ENCODE data around the gene INPP5K. TPM values are rescaled to one million over a fixed set of nuclear protein-coding genes. Genes with fewer than 3 reads are reported as not detected.

The INPP5K gene
- total and polyA plus RNA-seq, 7 experiments from 2014 or later, result 50.5 to 184 (median 84.2) TPM

GRCh38 chr17:1481736-1482135, 34.7 kb downstream of the INPP5K start:
- CTCF ChIA-PET, result no interaction called here
- peak overlapping the region in 1 of 10 donors; percentile 41 for H3K4me3 Mint-ChIP-seq
- no peak overlapping the region for H3K27ac ChIP-seq (ENCODE audit: low read depth, low read length)
- H3K27me3 ChIP-seq (ENCODE audit: control insufficient read depth in 2 of 2, insufficient read depth in 2 of 2, low read length in 2 of 2), result no peaks in the 10 kb centered on the region
- no peak overlapping the region for H3K4me3 ChIP-seq (ENCODE audit: low read length)
- POLR2A ChIA-PET, result no interaction called here
- peaks cover 0 to 14% (median 0%) of the 10 kb centered on the region in 5 donors for H3K36me3 Mint-ChIP-seq
- no peak for ATAC-seq
- no peaks in the 10 kb centered on the region for H3K9me3 Mint-ChIP-seq
- peaks cover 5 to 8% of the 10 kb centered on the region in 2 donors for H3K4me1 ChIP-seq (ENCODE audit: control insufficient read depth in 2 of 2, insufficient read depth in 2 of 2, low read length in 2 of 2)
- intact Hi-C loops (cut with micrococcal nuclease), result loop anchor here in 1 of 2 donors (10.0 kb wide), 1 partner anchor 163 kb away; the partner anchor contains the start of genes RILP and SCARF1
- peaks cover 0 to 13% (median 9%) of the 10 kb centered on the region in 7 donors for H3K4me1 Mint-ChIP-seq
- peaks cover 0 to 19% (median 0%) of the 10 kb centered on the region in 3 experiments for H3K36me3 ChIP-seq (ENCODE audit: control insufficient read depth in 2 of 3, insufficient read depth in 3 of 3, low read length in 3 of 3)
- peak overlapping the region in 3 of 9 donors; percentile 33 to 77 (median 36) for H3K27ac Mint-ChIP-seq
- no peaks in the 10 kb centered on the region for H3K27me3 Mint-ChIP-seq
- no peaks in the 10 kb centered on the region for H3K9me3 ChIP-seq (ENCODE audit: control insufficient read depth in 2 of 3, low read length in 3 of 3)
- DNase-seq, result no peak

- ChIA-PET POLR2A (interaction anchor here (0.6 kb wide), 1 partner anchor 18 kb away, joined by 3 read pairs; no protein-coding TSS in a partner anchor), CTCF (no interaction called here)
- Mint-ChIP-seq H3K36me3 (peaks cover 0 to 14% (median 0%) of the 10 kb centered on the region in 5 donors), H3K9me3 (no peaks in the 10 kb centered on the region), H3K4me3 (no peak overlapping the region), H3K27ac (peak overlapping the region in 4 of 9 donors; percentile 22 to 67 (median 36)), H3K27me3 (no peaks in the 10 kb centered on the region), H3K4me1 (peaks cover 0 to 11% (median 8%) of the 10 kb centered on the region in 7 donors)
- Histone ChIP-seq H3K9me3 (ENCODE audit: control insufficient read depth in 2 of 3, low read length in 3 of 3) (no peaks in the 10 kb centered on the region), H3K4me1 (ENCODE audit: control insufficient read depth in 2 of 2, insufficient read depth in 2 of 2, low read length in 2 of 2) (peaks cover 4 to 5% of the 10 kb centered on the region in 2 donors), H3K27me3 (ENCODE audit: control insufficient read depth in 2 of 2, insufficient read depth in 2 of 2, low read length in 2 of 2) (no peaks in the 10 kb centered on the region), H3K4me3 (ENCODE audit: low read length) (no peak overlapping the region), H3K27ac (ENCODE audit: low read depth, low read length) (no peak overlapping the region), H3K36me3 (ENCODE audit: control insufficient read depth in 2 of 3, insufficient read depth in 3 of 3, low read length in 3 of 3) (peaks cover 0 to 19% (median 0%) of the 10 kb centered on the region in 3 experiments)
- DNase-seq (no peak), ATAC-seq (no peak)
- intact Hi-C loops (cut with micrococcal nuclease), result loop anchor here in 1 of 2 donors (10.0 kb wide), 1 partner anchor 164 kb away; the partner anchor contains the start of genes RILP and SCARF1
Observed at GRCh38 chr17:1480747-1481465, 35.5 kb downstream of the INPP5K start.

- Histone ChIP-seq H3K9me3 (ENCODE audit: control insufficient read depth in 2 of 3, low read length in 3 of 3) (no peaks in the 10 kb centered on the region), H3K36me3 (ENCODE audit: control insufficient read depth in 2 of 3, insufficient read depth in 3 of 3, low read length in 3 of 3) (peaks cover 0 to 19% (median 0%) of the 10 kb centered on the region in 3 experiments), H3K27me3 (ENCODE audit: control insufficient read depth in 2 of 2, insufficient read depth in 2 of 2, low read length in 2 of 2) (no peaks in the 10 kb centered on the region), H3K4me1 (ENCODE audit: control insufficient read depth in 2 of 2, insufficient read depth in 2 of 2, low read length in 2 of 2) (peaks cover 0 to 2% of the 10 kb centered on the region in 2 donors), H3K4me3 (ENCODE audit: low read length) (no peak overlapping the region), H3K27ac (ENCODE audit: low read depth, low read length) (no peak overlapping the region)
- ATAC-seq (no peak), DNase-seq (no peak)
- CTCF ChIA-PET, result no interaction called here
- H3K27ac Mint-ChIP-seq, result no peak overlapping the region
- peaks cover 7 to 8% (median 7%) of the 10 kb centered on the region in 7 donors for H3K4me1 Mint-ChIP-seq
- H3K36me3 Mint-ChIP-seq, result peaks cover 0 to 13% (median 0%) of the 10 kb centered on the region in 5 donors
- H3K4me3 Mint-ChIP-seq, result no peak overlapping the region
- intact Hi-C loops (cut with micrococcal nuclease), result no loop called here
- POLR2A ChIA-PET, result interaction anchor here (0.9 kb wide), 1 partner anchor 98 kb away, joined by 3 read pairs; no protein-coding TSS in a partner anchor
- no peaks in the 10 kb centered on the region for H3K9me3 Mint-ChIP-seq
- H3K27me3 Mint-ChIP-seq, result no peaks in the 10 kb centered on the region
Observed at GRCh38 chr17:1478418-1478817, 38.0 kb downstream of the INPP5K start.

- Histone ChIP-seq H3K4me3 (ENCODE audit: low read length) (no peak overlapping the region), H3K9me3 (ENCODE audit: control insufficient read depth in 2 of 3, low read length in 3 of 3) (no peaks in the 10 kb centered on the region), H3K27ac (ENCODE audit: low read depth, low read length) (no peak overlapping the region), H3K36me3 (ENCODE audit: control insufficient read depth in 2 of 3, insufficient read depth in 3 of 3, low read length in 3 of 3) (peaks cover 0 to 34% (median 0%) of the 10 kb centered on the region in 3 experiments), H3K4me1 (ENCODE audit: control insufficient read depth in 2 of 2, insufficient read depth in 2 of 2, low read length in 2 of 2) (peaks cover 0 to 7% of the 10 kb centered on the region in 2 donors), H3K27me3 (ENCODE audit: control insufficient read depth in 2 of 2, insufficient read depth in 2 of 2, low read length in 2 of 2) (no peaks in the 10 kb centered on the region)
- peaks cover 0 to 1% (median 0%) of the 10 kb centered on the region in 11 donors for H3K9me3 Mint-ChIP-seq
- intact Hi-C loops (cut with micrococcal nuclease), result no loop called here
- peaks cover 15 to 19% (median 18%) of the 10 kb centered on the region in 7 donors for H3K4me1 Mint-ChIP-seq
- DNase-seq (no peak), ATAC-seq (no peak)
- CTCF ChIA-PET, result no interaction called here
- peak overlapping the region in 1 of 9 donors; percentile 16 for H3K27ac Mint-ChIP-seq
- H3K27me3 Mint-ChIP-seq, result no peaks in the 10 kb centered on the region
- H3K4me3 Mint-ChIP-seq, result no peak overlapping the region
- H3K36me3 Mint-ChIP-seq, result peaks cover 0 to 12% (median 0%) of the 10 kb centered on the region in 5 donors
- POLR2A ChIA-PET, result no interaction called here
Observed at GRCh38 chr17:1475321-1475854, 41.0 kb downstream of the INPP5K start.

GRCh38 chr17:1474402-1475189, 41.8 kb downstream of the INPP5K start:
- peaks cover 0 to 7% of the 10 kb centered on the region in 2 donors for H3K4me1 ChIP-seq (ENCODE audit: control insufficient read depth in 2 of 2, insufficient read depth in 2 of 2, low read length in 2 of 2)
- peaks cover 0 to 12% (median under 1%) of the 10 kb centered on the region in 5 donors for H3K36me3 Mint-ChIP-seq
- no peak overlapping the region for H3K27ac Mint-ChIP-seq
- H3K27ac ChIP-seq (ENCODE audit: low read depth, low read length), result no peak overlapping the region
- H3K27me3 Mint-ChIP-seq, result no peaks in the 10 kb centered on the region
- H3K4me3 Mint-ChIP-seq, result no peak overlapping the region
- ATAC-seq (no peak), DNase-seq (no peak)
- H3K9me3 Mint-ChIP-seq, result peaks cover 0 to 1% (median 0%) of the 10 kb centered on the region in 11 donors
- H3K27me3 ChIP-seq (ENCODE audit: control insufficient read depth in 2 of 2, insufficient read depth in 2 of 2, low read length in 2 of 2), result no peaks in the 10 kb centered on the region
- H3K36me3 ChIP-seq (ENCODE audit: control insufficient read depth in 2 of 3, insufficient read depth in 3 of 3, low read length in 3 of 3), result peaks cover 0 to 34% (median 0%) of the 10 kb centered on the region in 3 experiments
- intact Hi-C loops (cut with micrococcal nuclease), result loop anchor here in 1 of 2 donors (5.0 kb wide), 1 partner anchor 43 kb away; the partner anchor contains the start of gene INPP5K
- no peaks in the 10 kb centered on the region for H3K9me3 ChIP-seq (ENCODE audit: control insufficient read depth in 2 of 3, low read length in 3 of 3)
- H3K4me1 Mint-ChIP-seq, result peaks cover 15 to 19% (median 18%) of the 10 kb centered on the region in 7 donors
- ChIA-PET CTCF (interaction anchor here (0.7 kb wide), 1 partner anchor 12 kb away, joined by 3 read pairs; no protein-coding TSS in a partner anchor), POLR2A (no interaction called here)
- H3K4me3 ChIP-seq (ENCODE audit: low read length), result no peak overlapping the region

- H3K9me3 ChIP-seq (ENCODE audit: control insufficient read depth in 2 of 3, low read length in 3 of 3), result no peaks in the 10 kb centered on the region
- Mint-ChIP-seq H3K4me1 (peaks cover 15 to 19% (median 18%) of the 10 kb centered on the region in 7 donors), H3K27ac (peak overlapping the region in 8 of 9 donors; percentile 66 to 91 (median 76)), H3K27me3 (no peaks in the 10 kb centered on the region), H3K4me3 (peak overlapping the region in 6 of 10 donors; percentile 22 to 57 (median 49)), H3K9me3 (peaks cover 0 to 4% (median 0%) of the 10 kb centered on the region in 11 donors), H3K36me3 (peaks cover 0 to 19% (median 8%) of the 10 kb centered on the region in 5 donors)
- ATAC-seq (peak; percentile 86), DNase-seq (peak in 5 of 9 donors; percentile 48 to 71 (median 60))
- peaks cover 0 to 7% of the 10 kb centered on the region in 2 donors for H3K4me1 ChIP-seq (ENCODE audit: control insufficient read depth in 2 of 2, insufficient read depth in 2 of 2, low read length in 2 of 2)
- no peak overlapping the region for H3K27ac ChIP-seq (ENCODE audit: low read depth, low read length)
- ChIA-PET CTCF (no interaction called here), POLR2A (interaction anchor here (0.6 kb wide), 1 partner anchor 16 kb away, joined by 3 read pairs; no protein-coding TSS in a partner anchor)
- H3K4me3 ChIP-seq (ENCODE audit: low read length), result no peak overlapping the region
- peaks cover 0 to 35% (median 0%) of the 10 kb centered on the region in 3 experiments for H3K36me3 ChIP-seq (ENCODE audit: control insufficient read depth in 2 of 3, insufficient read depth in 3 of 3, low read length in 3 of 3)
- intact Hi-C loops (cut with micrococcal nuclease), result loop anchor here in 1 of 2 donors (1.0 to 5.0 kb wide), 3 partner anchors 13 to 109 kb away; partner anchors contain the start of gene INPP5K
- no peaks in the 10 kb centered on the region for H3K27me3 ChIP-seq (ENCODE audit: control insufficient read depth in 2 of 2, insufficient read depth in 2 of 2, low read length in 2 of 2)
Observed at GRCh38 chr17:1473841-1474240, 42.6 kb downstream of the INPP5K start.

Measured in naive thymus-derived CD4-positive, alpha-beta T cell (primary cell).